Subcutaneous preadipocyte (primary cell): ENCODE results near the gene PITHD1. TPM values are rescaled to one million over a fixed set of nuclear protein-coding genes. Genes with fewer than 3 reads are reported as not detected.

ENCODE experiments used
- total RNA-seq: library from RNA; depleted of rRNA; stranded (reverse); fragments of >200 nt; gene quantifications from 2 replicates; pipeline ENCODE4 v1.2.3, GENCODE V29; 2012

The PITHD1 gene, protein sequence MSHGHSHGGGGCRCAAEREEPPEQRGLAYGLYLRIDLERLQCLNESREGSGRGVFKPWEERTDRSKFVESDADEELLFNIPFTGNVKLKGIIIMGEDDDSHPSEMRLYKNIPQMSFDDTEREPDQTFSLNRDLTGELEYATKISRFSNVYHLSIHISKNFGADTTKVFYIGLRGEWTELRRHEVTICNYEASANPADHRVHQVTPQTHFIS
- 23.1 and 25.4 TPM in 2 replicates for total RNA-seq

DNA sequence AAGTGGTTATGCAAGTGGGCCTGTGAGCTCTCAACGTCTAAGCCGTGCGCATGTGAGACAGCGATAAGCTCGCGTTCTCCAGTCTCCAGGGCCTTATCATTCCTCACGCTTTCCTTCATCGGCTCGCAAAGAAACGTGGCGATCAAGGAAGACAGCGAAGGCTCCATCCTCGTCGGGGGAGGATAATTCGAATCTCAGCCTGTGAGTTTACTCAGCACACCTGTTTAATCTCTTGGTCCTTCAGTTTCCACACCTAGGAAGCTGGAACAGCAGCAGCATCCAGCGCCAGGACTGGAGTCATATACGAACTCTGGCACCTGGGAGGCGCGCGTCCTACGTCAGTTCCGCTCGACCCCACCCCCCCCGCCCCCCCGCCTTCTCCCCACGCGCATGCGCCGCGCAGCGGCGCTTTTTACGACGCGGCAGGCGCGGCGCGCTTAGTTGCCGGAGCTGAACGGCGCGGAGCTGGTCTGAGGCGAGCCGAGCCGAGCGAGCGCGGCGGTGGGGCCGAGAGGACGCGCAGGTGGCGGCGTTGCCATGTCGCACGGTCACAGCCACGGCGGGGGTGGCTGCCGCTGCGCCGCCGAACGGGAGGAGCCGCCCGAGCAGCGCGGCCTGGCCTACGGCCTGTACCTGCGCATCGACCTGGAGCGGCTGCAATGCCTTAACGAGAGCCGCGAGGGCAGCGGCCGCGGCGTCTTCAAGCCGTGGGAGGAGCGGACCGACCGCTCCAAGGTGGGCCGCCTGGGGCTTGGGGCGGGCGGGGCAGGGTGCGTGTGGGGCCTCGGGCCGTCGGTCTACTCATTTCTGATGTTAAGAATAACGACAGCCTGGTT is at the start of gene PITHD1:
Gene PITHD1 (plus strand): TSS at position 440 of the 836 bp plus-strand sequence. CDS start 98 bp downstream, at position 538.

DNA sequence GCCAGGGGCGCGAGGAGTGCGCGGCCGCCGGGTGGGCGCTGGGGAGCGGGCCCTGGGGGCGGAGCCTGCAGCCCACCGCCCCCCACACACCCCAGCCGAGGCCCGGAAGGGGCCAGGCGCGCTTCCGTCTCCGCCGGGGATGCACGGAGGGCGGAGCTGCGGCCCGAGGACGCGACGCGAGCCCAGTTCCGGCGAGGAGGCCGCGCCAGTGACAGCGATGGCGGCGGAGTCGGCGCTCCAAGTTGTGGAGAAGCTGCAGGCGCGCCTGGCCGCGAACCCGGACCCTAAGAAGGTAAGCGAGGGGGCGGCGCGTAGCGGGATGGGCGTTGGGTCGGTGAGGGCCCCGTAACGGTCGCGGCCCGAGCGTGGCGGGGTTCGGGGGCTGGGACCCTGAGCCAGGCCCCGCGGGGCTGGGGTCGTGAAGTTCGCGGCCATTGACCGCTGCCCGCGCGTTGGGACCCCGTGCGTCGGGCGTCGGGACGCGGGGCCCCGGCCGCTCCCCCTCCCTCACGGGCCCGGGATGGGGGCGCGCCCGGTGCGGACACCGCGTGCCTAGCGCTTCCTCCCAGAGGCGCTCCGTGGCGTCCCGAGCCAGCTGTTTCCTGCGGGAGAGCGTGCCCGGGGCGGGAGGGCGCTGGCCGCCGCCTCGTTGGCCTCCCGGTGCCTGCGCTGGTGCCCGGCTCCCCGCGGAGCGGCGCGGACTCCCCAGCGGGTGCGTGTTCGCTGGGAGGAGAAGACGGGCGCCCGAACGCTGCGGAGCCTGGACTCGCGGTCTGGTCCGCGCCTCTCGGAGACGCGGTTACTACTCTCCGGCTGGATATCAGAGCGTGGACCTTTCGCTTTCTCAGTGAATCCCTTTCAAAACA is 34.7 kb upstream of the PITHD1 start, which contains the start of gene ELOA:
Gene ELOA (plus strand): TSS at position 185 of the 866 bp plus-strand sequence. CDS start 33 bp downstream, at position 218.

DNA sequence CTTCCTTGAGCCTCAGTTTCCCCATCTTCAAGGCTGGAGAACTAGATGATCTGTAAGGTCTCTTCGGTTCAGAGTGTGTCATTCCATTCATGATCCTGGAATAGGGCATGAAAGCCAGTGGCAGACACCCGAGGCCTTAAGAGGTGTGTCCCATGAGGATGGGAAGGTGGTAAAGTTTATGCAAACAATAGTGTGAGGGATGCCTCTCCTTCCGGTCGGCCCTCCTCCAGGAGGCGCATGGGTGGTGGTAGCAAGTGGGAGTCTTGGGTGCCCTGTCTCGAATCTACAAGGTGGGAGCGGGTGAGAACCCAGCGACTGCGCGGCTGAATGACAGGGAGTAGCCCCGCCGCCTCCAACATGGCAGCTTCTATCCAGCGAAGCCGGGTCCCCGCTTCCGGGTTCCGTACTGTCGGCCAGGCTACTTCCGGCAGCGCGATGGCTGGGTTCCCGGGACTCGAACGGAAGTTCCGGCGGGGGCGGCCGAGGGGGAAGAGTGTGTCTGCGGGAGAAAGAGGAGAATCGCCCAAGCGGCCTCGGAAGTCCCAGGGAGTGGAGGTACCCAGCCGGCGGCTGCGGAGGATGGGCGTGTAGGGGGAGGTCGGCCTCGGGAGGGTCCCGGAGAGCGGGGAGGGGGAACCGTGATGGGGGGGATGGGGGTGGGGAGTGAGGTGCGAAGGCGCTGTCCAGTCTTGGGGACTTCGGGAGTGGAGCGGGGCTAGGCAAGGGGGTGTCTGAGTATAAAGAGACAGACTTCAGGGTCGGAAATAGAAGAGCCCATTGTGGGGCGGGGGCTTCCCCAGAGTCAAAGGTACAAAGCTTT is 12.7 kb downstream of the PITHD1 start, which contains the start of gene LYPLA2:
Gene LYPLA2 (plus strand): TSS at position 450 of the 820 bp plus-strand sequence. CDS start 1,538 bp downstream, outside the sequence.

DNA sequence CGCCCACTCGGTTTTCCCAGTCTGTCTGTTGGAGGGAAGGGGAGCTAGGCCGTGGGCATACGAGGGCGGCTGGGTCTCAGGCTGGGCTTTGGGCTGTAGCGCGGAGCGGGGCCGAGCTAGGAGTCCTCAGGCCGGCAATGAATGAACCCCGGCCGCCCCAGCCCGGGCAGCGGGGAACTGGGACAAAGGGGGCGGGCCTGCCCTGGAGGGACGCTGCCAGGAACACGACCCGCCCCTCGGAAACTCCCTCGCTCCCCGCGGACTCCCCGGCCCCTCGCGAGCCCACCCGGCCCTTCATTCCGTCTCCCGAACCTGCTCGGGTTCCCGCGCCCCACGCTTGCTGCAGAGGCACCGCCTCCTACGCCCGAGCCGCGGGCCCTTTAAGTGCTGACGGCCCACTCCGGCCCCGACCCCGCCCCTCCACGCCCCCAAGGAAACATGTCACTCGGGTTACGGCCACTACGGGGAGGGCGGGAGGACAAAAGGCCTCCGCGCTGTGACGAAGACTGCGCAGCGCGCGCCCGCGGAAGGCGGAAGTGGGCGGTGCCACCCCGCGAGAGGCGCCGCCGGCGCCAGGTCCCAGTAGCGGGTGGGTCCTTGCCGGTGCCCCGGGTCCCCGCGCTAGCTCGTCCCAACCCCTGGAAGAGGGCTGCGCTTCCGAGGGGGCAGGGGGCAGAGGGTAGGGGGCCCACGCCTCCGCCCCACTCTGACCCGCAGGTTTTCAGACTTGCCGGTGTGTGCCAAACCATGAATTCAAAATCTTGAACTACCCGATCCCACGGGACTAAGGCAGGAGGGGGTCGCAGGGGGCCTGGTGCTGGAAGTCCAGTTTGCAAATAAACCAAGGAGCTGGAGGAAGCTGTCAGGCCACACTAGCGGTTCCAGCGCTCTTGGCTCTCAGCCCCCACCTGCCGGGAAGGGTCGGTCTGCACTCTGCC is 22.5 kb downstream of the PITHD1 start, which contains the start of gene GALE:
Gene GALE (minus strand): TSS at position 355 of the 938 bp plus-strand sequence. CDS start 1,747 bp downstream, outside the sequence.

DNA sequence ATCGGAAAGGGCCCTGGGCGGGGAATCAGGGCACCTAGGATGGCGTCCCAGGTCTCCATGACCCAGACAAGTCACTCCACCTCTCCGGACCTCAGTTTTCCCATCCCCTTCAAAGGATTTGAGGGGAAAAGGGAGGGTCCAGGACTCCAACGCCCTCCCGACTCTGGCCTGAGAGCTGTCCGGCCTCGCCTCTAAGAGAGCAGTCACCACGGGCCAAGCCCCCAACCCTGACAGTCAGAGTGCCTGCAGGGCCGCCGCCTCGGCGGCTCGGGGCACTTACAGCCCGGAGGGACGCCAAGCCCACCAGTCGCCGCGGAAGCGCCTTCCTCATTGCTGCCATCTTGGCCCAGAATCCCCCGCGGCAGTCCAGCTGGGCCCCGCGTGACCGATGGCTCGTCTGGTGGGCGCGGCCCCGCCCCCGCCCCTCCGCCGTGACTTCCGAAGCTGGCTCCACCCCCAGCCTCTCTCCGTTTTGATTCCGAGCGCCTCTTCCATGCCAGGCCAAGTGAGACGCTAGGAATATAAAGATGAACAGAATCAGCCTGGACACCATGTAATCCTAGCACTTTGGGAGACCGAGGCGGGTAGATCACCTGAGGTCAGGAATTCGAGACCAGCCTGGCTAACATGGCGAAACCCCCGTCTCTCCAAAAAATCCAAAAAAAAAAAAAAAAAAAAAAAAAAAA is 47.0 kb downstream of the PITHD1 start, which contains the start of gene HMGCL:
Gene HMGCL (minus strand): TSS at position 354 of the 686 bp plus-strand sequence. CDS start 14 bp downstream, at position 340.

Other genes with a start within 250 kb of the PITHD1 start
- gene E2F2, start 247.2 kb upstream of the PITHD1 start, total RNA-seq = 2.2 and 3.1 TPM in 2 replicates
- gene ID3, start 218.9 kb upstream of the PITHD1 start, total RNA-seq = 10.4 and 18.4 TPM in 2 replicates
- gene RPL11, start 86.6 kb upstream of the PITHD1 start, total RNA-seq = 559 and 984 TPM in 2 replicates
- gene ELOA, start 34.9 kb upstream of the PITHD1 start, total RNA-seq = 29.4 and 53.2 TPM in 2 replicates
- gene LYPLA2, start 12.7 kb downstream of the PITHD1 start, total RNA-seq = 43.0 and 55.3 TPM in 2 replicates
- gene GALE, start 22.3 kb downstream of the PITHD1 start, total RNA-seq = 20.6 and 36.4 TPM in 2 replicates
- 24.8 and 29.8 TPM in 2 replicates for gene HMGCL, start 47.0 kb downstream of the PITHD1 start, total RNA-seq
- 1.2 and 1.5 TPM in 2 replicates for gene FUCA1, start 89.9 kb downstream of the PITHD1 start, total RNA-seq
- gene CNR2, start 134.9 kb downstream of the PITHD1 start, total RNA-seq = not detected in 2 replicates
- gene PNRC2, start 181.4 kb downstream of the PITHD1 start, total RNA-seq = 88.8 and 92.2 TPM in 2 replicates
- gene SRSF10, start 201.9 kb downstream of the PITHD1 start, total RNA-seq = 72.8 and 95.2 TPM in 2 replicates